Measurements from ENCODE around the gene HSPB1.
"Not testable (repeated sequence)": the region's sequence is repeated elsewhere in the genome, so short reads cannot be mapped to it uniquely, and the experiment has no call there.

The HSPB1 gene

DNA sequence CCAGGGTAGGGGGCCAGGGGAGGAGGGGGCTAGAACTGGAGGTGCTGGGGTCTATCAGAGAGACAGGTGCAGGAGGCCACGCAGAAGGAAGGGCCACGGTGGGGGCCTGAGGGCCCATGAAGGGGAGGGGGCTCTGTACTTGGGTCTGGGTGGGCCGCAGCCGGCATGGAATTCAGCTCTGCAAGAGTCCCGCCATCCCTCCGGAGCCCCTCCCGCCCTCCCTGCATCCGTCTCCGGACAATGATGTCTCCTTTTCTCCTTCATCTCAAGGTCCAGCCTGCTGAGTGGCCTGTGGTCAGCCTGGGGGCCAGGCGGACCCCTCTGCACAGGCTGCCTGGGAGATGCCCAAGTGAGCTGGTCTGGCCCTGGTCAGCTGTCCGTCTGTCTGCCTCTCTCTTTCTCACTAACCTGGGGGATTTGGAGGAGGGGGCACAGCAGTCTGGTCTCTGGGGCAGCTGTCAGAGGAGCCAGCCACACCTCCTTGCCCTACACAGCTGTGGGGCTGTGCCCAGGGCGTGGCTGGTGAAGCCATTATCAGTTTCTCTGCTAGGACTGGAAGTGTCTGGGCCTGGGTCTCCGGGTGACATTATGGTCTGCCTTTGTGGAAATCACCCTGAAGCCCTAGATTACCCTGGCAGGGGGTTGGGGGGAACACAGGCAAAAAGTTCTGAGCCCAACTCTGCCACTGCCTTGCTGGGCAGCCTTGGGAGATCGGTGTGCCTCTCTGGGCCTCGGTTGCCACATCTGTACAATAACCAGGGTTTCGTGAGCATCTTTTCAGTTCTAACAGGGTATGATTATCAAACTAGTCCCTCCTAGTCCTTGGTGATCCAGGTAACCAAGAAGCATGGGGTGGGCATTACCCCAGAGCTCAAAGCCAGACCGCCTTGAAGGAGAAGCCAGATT, 19.0 kb upstream of the HSPB1 start:
- Histone ChIP-seq H4K20me1 (ENCODE audit: insufficient read depth, low read length) (no peaks in the 10 kb centered on the region), H3K4me2 (ENCODE audit: insufficient read depth, low read length) (no peak overlapping the region)

DNA sequence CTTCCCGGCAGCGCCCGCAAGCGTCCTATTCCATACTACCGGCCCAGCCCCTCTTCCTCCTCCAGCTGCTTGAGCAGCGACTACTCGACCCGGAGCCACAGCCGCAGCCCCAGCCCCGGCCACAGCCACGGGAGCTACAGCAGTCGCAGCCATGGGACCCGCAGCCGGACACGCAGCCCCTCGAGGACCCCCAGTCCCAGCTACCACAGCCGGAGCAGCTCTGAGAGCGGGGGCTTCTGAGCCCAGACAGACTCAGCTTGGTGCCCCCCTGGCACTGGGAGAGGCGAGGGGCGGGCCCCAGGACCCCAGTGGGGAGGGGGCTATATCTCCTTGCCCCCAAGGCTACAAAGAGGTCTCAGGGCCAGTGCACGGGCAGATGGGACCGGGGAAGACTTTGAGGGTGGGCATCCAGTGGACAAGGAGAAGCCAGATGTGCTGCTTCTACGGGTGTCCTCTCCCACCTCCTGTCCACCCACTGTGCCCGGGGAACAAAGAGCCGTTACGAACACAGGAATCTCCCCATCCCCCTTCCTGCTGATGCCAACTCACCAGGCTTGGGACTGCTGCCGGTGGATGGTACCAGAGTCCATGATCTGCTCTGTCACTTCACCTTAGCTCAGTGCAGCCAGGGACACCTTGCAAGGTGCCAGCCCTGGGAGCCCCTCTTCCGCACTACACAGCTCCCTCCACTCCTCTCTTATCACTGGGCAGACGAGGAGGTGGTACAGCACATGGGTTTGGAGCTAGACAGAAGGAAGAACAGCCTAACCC, 16.7 kb upstream of the HSPB1 start:
- ATAC-seq (ENCODE audit: insufficient read depth, low read depth) (no peak), DNase-seq (no peak)
- TF ChIP-seq EZH2 (IDR thresholded peaks at IDR 0.05; ENCODE audit: borderline replicate concordance, low read depth, low read length, severe bottlenecking): no peak
- no peaks in the 10 kb centered on the region for H3K36me3 ChIP-seq (ENCODE audit: insufficient read depth, low read length)
- no peaks in the 10 kb centered on the region for H3K27me3 ChIP-seq (ENCODE audit: insufficient read depth, low read length, poor library complexity)
- no peak overlapping the region for H3K27ac ChIP-seq (ENCODE audit: low read length)
- no peak overlapping the region for H2AFZ ChIP-seq (ENCODE audit: low read depth, low read length)
- H3K4me1 ChIP-seq (ENCODE audit: insufficient read depth, low read length): no peaks in the 10 kb centered on the region
- no peaks in the 10 kb centered on the region for H4K20me1 ChIP-seq (ENCODE audit: insufficient read depth, low read length)
- no peak overlapping the region for H3K9ac ChIP-seq (ENCODE audit: low read depth, low read length)
- no peaks in the 10 kb centered on the region for H3K9me3 ChIP-seq (ENCODE audit: insufficient read depth, low read length, severe bottlenecking)
- H3K4me2 ChIP-seq (ENCODE audit: insufficient read depth, low read length): no peak overlapping the region
- H3K79me2 ChIP-seq (ENCODE audit: insufficient read depth, low read length): no peaks in the 10 kb centered on the region
- no peak overlapping the region for H3K4me3 ChIP-seq (ENCODE audit: low read depth in 1 of 2, low read length in 2 of 2)

More for the DNA sequence above, 19.0 kb upstream of the HSPB1 start:
- no peaks in the 10 kb centered on the region for H3K27me3 ChIP-seq (ENCODE audit: insufficient read depth, low read length, poor library complexity)
- no peaks in the 10 kb centered on the region for H3K9me3 ChIP-seq (ENCODE audit: insufficient read depth, low read length, severe bottlenecking)
- no peak overlapping the region for H3K4me3 ChIP-seq (ENCODE audit: low read depth in 1 of 2, low read length in 2 of 2)
- TF ChIP-seq, protein P1, sequence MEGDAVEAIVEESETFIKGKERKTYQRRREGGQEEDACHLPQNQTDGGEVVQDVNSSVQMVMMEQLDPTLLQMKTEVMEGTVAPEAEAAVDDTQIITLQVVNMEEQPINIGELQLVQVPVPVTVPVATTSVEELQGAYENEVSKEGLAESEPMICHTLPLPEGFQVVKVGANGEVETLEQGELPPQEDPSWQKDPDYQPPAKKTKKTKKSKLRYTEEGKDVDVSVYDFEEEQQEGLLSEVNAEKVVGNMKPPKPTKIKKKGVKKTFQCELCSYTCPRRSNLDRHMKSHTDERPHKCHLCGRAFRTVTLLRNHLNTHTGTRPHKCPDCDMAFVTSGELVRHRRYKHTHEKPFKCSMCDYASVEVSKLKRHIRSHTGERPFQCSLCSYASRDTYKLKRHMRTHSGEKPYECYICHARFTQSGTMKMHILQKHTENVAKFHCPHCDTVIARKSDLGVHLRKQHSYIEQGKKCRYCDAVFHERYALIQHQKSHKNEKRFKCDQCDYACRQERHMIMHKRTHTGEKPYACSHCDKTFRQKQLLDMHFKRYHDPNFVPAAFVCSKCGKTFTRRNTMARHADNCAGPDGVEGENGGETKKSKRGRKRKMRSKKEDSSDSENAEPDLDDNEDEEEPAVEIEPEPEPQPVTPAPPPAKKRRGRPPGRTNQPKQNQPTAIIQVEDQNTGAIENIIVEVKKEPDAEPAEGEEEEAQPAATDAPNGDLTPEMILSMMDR (IDR thresholded peaks at IDR 0.05; ENCODE audit: borderline replicate concordance, extremely low read depth, low read length, poor library complexity, severe bottlenecking): no peak
- TF ChIP-seq EZH2 (IDR thresholded peaks at IDR 0.05; ENCODE audit: borderline replicate concordance, low read depth, low read length, severe bottlenecking): no peak
- H3K79me2 ChIP-seq (ENCODE audit: insufficient read depth, low read length): no peaks in the 10 kb centered on the region
- no peaks in the 10 kb centered on the region for H3K4me1 ChIP-seq (ENCODE audit: insufficient read depth, low read length)
- DNase-seq (no peak), ATAC-seq (ENCODE audit: insufficient read depth, low read depth) (no peak)
- H3K27ac ChIP-seq (ENCODE audit: low read length): no peak overlapping the region
- no peaks in the 10 kb centered on the region for H3K36me3 ChIP-seq (ENCODE audit: insufficient read depth, low read length)
- no peak overlapping the region for H3K9ac ChIP-seq (ENCODE audit: low read depth, low read length)
- no peak overlapping the region for H2AFZ ChIP-seq (ENCODE audit: low read depth, low read length)

DNA sequence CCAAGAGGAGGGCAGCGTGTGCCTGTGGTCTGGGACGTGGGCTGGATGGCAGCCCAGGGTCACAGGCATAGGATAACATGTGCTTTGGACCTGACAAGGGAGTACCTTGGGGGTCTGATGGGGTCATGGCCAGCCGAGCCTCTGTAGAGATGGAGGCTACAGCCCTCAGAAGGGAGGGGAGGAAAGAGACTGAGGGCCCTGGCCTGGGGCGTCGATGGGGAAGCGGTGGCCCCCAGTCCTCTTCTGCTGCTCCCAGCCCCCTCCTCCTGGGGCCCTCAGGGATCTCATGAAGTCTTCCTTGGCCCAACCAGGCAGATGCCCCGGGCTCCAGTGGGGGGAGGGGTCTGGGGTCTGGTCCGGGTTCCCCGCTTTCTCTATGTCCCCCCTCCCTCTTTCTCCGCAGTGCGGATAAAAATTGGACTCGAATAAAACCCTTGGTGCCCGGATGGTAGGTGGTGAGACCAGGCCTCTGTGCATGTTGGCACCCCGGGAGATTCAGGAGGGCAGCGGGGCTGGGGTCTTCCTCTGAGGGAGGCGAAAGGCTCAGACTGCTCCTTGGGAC, 15.6 kb upstream of the HSPB1 start:
- peaks cover 8% of the 10 kb centered on the region for H3K4me1 ChIP-seq (ENCODE audit: insufficient read depth, low read length)
- no peak overlapping the region for H3K9ac ChIP-seq (ENCODE audit: low read depth, low read length)
- TF ChIP-seq, protein P1 (IDR thresholded peaks at IDR 0.05; ENCODE audit: borderline replicate concordance, extremely low read depth, low read length, poor library complexity, severe bottlenecking): no peak
- no peak for TF ChIP-seq EZH2 (IDR thresholded peaks at IDR 0.05; ENCODE audit: borderline replicate concordance, low read depth, low read length, severe bottlenecking)
- no peaks in the 10 kb centered on the region for H3K36me3 ChIP-seq (ENCODE audit: insufficient read depth, low read length)
- H3K4me3 ChIP-seq (ENCODE audit: low read depth in 1 of 2, low read length in 2 of 2): no peak overlapping the region
- no peak overlapping the region for H3K27ac ChIP-seq (ENCODE audit: low read length)
- DNase-seq (no peak), ATAC-seq (ENCODE audit: insufficient read depth, low read depth) (no peak)
- no peaks in the 10 kb centered on the region for H3K79me2 ChIP-seq (ENCODE audit: insufficient read depth, low read length)
- no peak overlapping the region for H3K4me2 ChIP-seq (ENCODE audit: insufficient read depth, low read length)
- H2AFZ ChIP-seq (ENCODE audit: low read depth, low read length): no peak overlapping the region
- no peaks in the 10 kb centered on the region for H3K9me3 ChIP-seq (ENCODE audit: insufficient read depth, low read length, severe bottlenecking)
- H4K20me1 ChIP-seq (ENCODE audit: insufficient read depth, low read length): no peaks in the 10 kb centered on the region
- no peaks in the 10 kb centered on the region for H3K27me3 ChIP-seq (ENCODE audit: insufficient read depth, low read length, poor library complexity)

DNA sequence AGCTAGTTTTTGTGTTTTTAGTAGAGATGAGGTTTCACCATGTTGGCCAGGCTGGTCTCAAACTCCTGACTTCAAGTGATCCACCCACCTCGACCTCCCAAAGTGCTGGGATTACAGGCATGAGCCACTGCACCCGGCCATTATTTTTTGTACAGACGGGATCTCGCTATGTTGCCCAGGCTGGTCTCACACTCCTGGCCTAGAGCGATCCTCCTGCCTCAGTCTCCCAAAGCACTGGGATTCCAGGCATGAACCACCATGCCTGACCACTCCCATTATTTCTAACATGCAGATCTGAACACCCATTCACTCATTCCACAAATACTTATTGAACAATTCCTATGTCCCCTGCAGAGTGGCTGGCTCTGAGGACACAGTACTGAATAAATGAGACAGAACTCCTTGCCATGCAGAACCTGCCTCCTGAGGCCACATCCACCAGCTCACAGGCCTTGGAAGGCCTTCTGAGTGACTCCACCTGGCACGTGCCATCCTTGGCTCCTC, 11.6 kb upstream of the HSPB1 start:
- H3K4me3 ChIP-seq (ENCODE audit: low read depth in 1 of 2, low read length in 2 of 2); ATAC-seq (ENCODE audit: insufficient read depth, low read depth); H3K9me3 ChIP-seq (ENCODE audit: insufficient read depth, low read length, severe bottlenecking); H3K36me3 ChIP-seq (ENCODE audit: insufficient read depth, low read length); DNase-seq; H3K27me3 ChIP-seq (ENCODE audit: insufficient read depth, low read length, poor library complexity); H3K79me2 ChIP-seq (ENCODE audit: insufficient read depth, low read length); H4K20me1 ChIP-seq (ENCODE audit: insufficient read depth, low read length); H3K27ac ChIP-seq (ENCODE audit: low read length); H3K4me1 ChIP-seq (ENCODE audit: insufficient read depth, low read length); H3K4me2 ChIP-seq (ENCODE audit: insufficient read depth, low read length); H3K9ac ChIP-seq (ENCODE audit: low read depth, low read length); H2AFZ ChIP-seq (ENCODE audit: low read depth, low read length): not testable (repeated sequence)

Measured in DND-41 (cell line).